ENCODE results near the gene FBXW4.
"Not testable (repeated sequence)": the region's sequence is repeated elsewhere in the genome, so short reads cannot be mapped to it uniquely, and the experiment has no call there.

FBXW4 gene

DNA sequence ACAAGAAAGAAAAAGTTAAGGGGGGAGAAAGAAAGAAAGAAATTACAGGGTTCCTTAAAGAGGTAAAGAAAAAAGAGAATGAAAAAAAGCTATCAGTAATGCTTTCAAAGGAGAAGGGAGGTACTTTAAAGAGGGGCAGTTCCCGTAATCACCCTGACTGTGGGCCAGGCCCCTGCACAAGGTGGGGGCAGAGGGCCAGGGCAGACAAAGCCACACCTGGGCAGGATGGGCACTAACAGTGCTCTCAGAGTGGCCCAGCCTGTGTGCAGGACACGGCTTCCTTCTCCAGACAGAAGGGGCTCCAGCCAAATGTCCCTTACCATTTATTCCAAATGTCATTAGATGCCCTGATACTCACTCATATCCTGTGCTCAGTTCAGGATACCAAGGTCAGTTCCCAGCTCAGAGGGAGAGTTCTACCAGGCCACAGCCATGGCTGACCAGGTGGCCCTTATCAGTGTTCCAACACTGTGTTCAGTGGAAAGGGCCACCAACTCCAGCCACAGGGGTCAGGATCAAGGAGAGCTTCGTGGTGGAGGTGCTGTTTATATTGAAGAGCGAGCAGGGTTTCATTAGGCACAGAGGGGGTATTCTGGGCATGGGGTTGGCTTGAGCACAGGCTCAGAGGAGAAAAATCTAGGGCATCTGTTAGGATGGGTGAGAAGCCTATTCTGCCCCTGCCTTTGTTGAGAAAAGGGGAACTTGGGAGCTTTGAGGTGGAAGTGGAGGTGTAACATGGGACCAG lies 77.0 kb downstream of the FBXW4 start:
- DNase-seq (ENCODE audit: low read depth, low spot score), result no peak

DNA sequence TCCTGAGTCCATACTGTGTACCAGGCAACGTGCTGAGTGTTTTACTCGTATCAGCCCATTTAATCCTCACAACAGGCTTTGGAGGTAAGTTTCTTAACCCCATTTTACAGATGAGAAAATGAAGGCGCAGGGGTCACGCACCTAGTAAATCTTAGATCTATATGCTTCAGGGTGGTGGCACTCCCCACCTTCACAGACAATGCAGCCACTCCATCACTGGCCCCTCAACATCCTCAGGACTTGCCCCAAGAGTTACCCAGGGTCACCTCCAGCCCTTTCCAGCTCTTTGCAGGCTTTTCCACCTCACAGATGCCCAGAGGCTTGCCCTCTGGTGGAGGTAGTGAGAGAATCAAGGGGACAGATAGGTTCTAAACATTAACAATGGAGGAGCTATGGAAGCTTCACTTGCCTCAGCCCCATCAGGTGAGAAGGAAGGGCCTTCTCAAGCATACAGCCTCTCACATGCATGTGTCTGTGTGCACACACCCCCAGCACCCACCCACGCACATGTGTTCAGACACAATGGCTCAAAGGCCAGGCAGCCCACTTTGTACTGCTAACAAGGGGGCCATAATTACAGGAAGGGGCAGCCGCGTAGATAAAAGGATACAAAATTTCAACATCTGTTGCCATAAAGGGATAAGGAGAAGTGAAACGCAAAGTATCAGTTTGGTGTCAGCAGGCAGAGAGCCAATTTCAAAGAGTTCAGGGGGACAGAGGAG lies 77.7 kb downstream of the FBXW4 start:
- peak; percentile 28 for DNase-seq (ENCODE audit: low read depth, low spot score)

GRCh38 chr10:101616415-101617101 lies 78.4 kb downstream of the FBXW4 start:
- DNase-seq (ENCODE audit: low read depth, low spot score), result peak; percentile 24

GRCh38 chr10:101615525-101616116 lies 79.3 kb downstream of the FBXW4 start:
- no peak for DNase-seq (ENCODE audit: low read depth, low spot score)

- no peak for DNase-seq (ENCODE audit: low read depth, low spot score)
Observed at GRCh38 chr10:101614663-101615524, 80.1 kb downstream of the FBXW4 start.

GRCh38 chr10:101613646-101614045 lies 81.3 kb downstream of the FBXW4 start:
- no peak for DNase-seq (ENCODE audit: low read depth, low spot score)

GRCh38 chr10:101612872-101613271 lies 82.1 kb downstream of the FBXW4 start:
- DNase-seq (ENCODE audit: low read depth, low spot score), result no peak

DNA sequence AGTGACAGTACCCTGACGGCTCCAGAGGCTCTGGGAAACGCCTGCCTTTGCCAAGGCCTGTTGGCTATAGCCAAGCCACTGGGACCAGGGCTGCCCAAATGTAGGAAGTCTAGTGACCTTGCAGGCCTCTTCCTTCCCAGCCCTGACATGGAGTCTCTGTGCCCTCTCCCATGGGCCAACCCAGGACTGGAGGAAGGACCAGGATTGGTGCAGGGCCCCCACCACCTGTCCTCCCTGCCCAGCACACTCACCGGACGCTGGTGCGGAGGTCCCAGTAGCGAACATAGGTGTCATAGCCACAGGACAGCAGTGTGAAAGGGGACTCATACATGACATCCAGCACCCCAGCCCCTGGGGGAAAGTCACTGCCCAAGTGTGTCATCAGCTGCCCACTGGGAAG lies 82.9 kb downstream of the FBXW4 start:
- DNase-seq (ENCODE audit: low read depth, low spot score), result no peak

DNA sequence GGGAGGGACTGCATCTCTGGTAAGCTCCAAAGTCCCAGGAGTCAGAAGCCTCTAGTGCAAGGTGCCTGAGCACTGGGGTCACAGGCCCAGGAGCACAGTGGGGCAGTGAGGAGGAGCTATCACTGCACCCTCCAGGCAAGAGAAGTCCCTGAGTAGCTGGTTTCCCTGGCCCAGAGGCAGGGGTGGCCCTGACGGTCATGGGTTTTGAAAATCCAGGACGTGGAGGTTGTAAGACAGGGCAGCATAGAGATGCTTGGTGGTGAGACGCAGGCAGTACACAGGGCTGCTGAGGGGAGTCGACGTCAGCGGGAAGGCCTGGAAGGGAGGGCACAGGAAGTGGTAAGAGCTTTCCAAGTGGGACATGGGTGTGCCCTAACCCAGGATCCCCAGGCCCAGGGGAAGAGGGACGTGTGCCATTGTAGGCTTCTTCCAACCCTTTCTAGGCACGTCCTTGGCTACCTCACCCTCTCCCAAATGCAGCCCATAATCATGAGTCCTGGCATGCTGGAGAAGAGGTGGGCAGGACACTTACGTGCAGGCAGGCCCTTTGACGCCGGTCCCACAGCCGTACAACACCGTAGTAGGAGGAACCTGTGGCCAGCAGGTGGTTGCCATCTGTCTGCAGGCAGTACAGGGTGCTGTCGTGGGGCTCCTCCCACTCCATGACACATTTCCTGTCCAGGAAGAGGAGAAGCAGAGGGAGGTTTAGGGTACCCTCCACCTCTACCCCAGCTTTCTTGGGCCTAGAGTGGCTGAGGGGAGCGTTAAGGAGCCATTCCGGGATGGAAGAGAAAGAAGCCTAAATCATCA lies 83.7 kb downstream of the FBXW4 start:
- no peak for DNase-seq (ENCODE audit: low read depth, low spot score)

DNA sequence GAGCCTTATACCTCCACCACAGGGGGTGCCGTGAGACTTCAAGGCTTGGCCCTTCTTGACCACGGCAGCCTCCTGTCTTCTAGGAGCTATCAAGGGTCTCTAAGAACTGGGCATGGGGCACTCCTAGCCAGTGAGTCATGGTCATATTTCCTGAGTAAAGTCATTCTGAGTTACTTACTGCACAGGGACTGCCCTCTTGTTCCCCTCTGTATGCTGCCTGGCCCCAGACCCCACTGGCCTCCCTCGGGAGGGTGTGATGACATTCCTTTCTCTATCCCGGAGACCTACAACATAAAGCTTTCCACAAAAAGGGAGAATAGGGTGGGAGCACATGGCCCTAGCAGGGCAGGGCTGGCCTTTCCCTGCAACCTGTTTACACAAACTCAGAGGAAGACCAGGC lies 85.5 kb downstream of the FBXW4 start:
- DNase-seq (ENCODE audit: low read depth, low spot score), result no peak

GRCh38 chr10:101607124-101607523 lies 87.8 kb downstream of the FBXW4 start:
- peak; percentile 94 for DNase-seq (ENCODE audit: low read depth, low spot score)

DNA sequence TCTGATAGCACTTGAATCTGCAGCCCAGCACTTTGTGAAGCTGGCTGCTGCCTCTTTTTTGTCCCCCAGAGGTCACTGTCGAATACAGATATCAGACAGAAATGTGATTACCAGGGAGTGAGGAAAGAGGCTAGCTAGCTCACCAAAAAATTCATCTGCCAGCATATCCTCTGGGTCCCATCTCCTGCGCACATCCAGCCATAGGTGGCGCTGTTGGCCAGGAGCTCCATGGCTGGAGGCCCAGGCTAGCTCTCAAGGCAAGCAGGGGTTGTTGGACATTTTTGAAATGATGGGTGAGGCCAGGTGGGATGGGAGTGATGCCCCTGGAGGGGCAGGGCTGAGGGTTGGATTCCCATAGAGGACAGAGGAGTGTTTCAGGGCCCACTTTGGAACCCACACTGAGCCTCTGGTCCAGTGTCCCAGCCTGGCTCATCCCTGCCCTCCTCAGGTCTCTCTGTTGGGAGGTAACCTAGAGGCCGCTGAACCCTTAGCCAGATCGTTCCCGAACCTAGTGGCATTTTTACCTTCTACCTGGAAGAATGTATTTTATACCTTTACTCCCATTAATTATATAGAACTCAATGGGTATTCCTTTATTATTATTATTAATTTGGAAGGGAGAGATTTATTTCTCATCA lies 92.1 kb downstream of the FBXW4 start:
- peak; percentile 97 for DNase-seq (ENCODE audit: low read depth, low spot score)

- no peak for DNase-seq (ENCODE audit: low read depth, low spot score)
Observed at GRCh38 chr10:101601541-101601940, 93.4 kb downstream of the FBXW4 start.

- peak; percentile 43 for DNase-seq (ENCODE audit: low read depth, low spot score)
Observed at GRCh38 chr10:101597091-101597900, 97.7 kb downstream of the FBXW4 start.

DNA sequence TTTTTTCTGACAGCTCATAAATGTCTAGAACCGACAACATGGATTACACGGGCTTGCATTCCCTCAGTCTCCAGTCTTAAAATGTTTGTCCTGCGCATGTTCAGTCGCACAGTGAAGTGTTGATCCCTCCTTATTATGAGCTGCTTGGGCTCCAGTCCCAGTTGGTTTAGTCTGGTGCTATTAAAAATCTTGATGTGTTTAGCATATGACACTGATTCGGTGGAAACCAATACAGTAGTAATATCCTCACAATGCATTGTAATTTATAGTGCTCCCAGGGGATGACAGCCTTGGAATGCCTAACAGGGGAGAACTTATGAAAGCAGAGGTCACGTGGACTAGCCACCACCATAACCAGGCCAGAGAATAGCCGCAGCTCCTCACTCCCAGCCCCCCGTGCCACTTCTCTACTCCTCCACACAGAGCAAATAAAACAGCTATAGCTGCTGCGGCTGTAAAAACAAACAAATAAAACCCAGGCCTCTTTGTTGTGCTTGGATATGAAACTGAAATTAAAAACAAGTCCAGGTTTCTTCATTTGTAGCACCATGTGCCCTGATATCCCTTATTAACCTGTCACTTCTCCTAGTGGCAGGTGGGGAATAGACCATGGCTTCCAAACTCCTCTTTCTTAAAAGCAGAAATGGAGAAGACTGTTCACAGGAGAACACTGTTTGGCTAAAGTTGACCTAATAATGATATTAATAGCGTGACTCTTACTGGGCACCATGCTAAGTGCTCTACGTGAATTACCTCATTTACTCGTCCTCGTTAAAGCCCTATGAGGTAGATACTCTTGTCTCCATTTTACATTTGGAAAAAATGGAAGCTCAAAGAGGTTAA lies 99.2 kb downstream of the FBXW4 start:
- DNase-seq (ENCODE audit: low read depth, low spot score), result no peak

- DNase-seq (ENCODE audit: low read depth, low spot score), result not testable (repeated sequence)
Observed at GRCh38 chr10:101593331-101593730, 101.6 kb downstream of the FBXW4 start.

GRCh38 chr10:101588879-101589278 lies 106.1 kb downstream of the FBXW4 start:
- DNase-seq (ENCODE audit: low read depth, low spot score), result no peak

Data from ELF-1 (cell line).